HG03045 (cell line): ENCODE results near the gene MFSD12.
A peak's percentile ranks its signal among the peaks of the same experiment; 100 is the strongest.

ENCODE experiments used
- ATAC-seq: cut with Tn5 transposase; IDR thresholded peaks from one replicate; pipeline ENCODE4 v1.9.1; 2021; ENCODE audit warnings: mild to moderate bottlenecking, moderate library complexity; ENCODE audit not compliant: unreplicated experiment

Gene MFSD12

DNA sequence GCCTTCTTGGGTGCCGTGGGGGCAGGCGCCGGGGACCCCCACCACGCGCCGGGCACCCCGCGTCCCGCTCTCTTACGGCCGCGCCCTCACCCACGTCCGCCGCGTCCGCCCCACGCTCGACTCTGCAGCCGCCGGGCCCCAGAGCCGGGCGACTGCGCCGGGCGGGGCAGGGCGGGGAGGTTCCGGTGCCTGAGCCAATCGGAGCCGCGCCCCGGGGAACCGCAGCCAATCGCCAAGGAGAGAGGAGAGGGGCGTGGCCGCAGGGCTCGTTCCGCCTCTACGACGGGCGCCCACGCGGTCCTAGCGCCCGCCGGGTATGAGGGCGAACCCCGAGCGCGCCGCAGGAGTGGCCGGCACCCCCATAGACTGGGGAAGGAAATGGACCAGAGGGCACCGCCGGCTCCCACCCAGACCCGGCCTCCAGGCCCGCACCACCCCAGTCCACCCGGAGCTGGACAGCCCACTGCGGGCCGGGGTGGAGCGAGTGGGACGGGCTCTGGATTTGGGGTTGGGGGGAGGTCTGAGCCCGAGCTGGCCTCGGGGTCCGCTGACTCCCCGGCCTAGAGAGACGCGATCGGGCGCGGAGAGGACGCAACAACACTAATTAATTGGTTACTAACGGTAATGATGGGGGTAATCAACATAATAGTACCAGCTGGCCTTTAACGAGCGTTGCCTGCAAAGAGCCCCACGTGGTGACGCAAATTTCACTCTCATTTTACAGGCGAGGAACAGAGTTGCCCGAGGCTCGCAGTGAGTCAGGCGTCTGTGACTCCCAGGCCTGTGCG, at the start of gene MFSD12:
TSS of gene MFSD12 (minus strand) at position 126 of the 788 bp plus-strand sequence. CDS start 183 bp downstream, outside the sequence.
- peak; percentile 88 for ATAC-seq

DNA sequence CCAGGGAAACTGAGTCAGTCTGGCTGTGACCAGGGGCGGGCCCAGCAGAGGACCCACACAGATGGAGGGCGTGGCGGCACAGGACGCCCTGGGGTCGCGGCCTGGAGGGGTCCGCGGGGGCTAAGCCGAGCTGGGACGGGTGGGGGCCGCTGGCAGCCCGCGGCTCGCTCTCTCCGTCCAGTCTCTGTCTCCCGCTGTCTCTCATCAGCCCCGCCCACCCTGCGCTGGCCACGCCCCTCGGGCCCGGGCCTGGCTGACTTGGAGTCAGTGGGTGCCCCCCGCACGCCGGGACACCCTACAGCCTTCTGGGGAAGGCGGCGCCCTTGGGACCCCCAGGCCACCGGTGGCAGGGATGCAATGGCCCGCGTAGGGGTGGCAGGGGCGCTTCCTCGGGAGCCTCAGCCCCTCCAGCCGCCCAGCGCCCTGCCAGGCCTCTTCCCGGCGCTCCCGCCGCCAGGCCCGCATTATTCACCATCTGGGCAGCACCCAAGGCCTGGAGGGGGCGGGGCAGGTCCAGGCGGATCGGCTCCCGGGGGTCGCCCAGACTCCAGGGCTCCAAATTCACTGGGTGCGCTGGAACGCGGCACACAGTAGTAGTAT, 49.4 kb upstream of the MFSD12 start, which contains the start of gene TBXA2R:
TSS of gene TBXA2R (minus strand) at position 186 of the 600 bp plus-strand sequence. CDS start 6,241 bp downstream, outside the sequence.
- ATAC-seq, result no peak

DNA sequence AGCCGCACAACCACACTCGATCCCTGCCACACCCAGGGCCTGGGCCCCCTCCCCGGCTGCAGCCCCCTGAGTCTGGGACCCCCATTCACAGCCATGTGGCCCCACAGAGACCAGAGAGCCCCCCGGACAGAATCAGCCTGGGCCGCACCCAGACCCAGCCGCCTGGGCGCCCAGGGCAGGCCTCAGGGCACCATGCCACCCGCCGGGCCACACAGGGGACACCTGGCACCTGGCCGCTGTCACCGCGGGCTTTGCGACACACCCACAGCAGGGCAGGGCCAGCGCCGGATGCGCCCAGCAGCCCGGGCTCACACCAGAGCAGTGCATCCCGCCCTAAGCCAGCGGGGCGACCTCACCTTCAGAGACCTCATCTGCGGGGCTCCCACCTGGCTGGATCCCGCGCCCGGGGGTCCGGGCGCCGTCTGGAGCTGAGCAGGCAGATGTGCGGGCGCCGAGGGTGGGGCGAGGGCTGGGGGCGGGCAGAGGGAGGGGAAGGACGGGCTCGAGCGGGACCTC, 48.8 kb upstream of the MFSD12 start:
- ATAC-seq, result no peak

- no peak for ATAC-seq
These were observed 48.4 kb upstream of the MFSD12 start for GRCh38 chr19:3605770-3606169.

GRCh38 chr19:3605361-3605760, 48.0 kb upstream of the MFSD12 start:
- ATAC-seq, result no peak

DNA sequence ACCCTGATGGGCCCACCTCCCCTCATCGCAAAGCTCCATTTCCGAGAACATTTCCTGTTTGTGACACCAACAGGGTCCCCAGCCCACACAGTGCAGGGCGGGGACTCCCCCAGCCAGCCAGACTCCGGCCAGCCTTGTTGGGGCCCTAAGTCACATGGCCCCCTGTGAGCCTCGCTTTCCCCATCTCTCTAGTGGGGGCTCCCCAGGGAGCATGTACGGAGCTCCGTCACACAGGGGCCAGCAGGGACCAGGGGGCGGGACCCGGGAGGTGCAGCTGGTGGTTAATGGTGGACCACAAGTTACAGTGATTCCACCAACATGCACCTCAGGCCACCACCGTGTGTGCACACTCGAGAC, 47.6 kb upstream of the MFSD12 start:
- no peak for ATAC-seq

GRCh38 chr19:3604227-3604986, 47.0 kb upstream of the MFSD12 start:
- ATAC-seq, result no peak

DNA sequence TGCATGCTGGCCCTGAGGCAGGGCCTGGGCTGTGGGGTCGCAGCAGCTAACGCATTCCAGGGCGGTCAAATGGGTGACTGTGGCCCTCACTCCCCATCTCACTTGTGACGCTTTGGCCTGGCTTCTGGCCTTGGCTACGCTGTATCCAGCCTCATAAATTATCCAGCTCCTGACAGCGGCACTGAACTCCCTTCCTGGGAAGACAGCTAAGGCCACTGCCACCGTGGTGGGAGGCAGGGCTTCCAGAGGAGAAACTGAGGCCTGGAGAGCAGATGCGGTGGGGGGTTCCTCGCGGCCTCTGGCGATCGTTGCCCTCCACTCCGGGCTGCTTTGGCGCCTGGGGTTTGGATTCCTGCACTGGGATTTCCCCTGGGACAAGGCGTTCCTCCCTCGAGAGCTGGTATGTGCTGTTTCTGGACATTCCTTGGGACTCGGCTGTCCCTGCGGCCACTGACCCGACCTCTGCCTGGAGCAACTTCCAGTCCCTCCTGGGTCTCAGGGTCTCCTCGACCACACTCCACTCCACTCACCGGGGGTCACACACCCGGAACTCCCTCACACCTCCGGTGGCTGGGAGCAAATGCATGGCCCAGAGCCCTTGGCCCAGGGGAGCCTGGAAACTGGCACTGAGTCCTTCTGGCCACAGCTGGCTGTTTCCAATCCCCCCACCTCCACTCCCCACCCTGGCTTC, 45.9 kb upstream of the MFSD12 start:
- ATAC-seq, result no peak

DNA sequence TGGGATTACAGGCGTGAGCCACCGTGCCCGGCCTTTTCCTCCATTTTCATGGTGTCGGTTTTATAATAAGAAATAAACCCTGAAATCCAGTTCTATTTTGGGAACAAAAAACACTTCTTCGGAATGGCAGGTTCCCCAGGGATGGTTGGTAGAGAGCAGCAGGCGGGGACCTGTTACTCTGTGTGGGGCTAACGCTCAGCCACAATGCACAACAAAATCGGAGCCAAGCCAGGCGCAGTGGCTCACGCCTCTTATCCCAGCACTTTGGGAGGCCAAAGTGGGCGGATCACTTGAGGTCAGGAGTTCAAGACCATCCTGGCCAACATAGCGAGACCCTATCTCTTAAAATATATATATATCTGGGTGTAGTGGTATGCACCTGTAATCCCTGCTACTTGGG, 43.6 kb upstream of the MFSD12 start:
- ATAC-seq, result no peak

DNA sequence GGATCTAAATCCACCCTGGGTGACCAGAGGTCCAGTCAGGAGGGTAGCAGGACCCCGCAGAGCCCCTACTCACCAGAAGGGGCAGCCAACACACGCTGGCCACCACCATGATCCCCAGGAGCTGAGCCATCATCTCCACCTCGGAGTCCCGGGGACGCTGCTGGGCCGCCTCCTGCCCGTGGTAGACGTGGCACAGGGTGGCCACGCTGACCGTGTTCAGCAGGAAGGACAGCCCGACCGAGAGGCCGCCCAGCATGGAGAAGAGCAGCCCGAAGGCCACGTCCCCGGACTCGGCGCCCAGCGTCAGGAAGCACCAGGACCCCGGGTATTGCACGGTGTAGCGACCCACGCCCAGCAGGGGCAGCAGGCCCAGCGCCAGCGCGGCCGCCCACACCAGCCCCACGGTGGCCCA, 42.4 kb upstream of the MFSD12 start:
- no peak for ATAC-seq

DNA sequence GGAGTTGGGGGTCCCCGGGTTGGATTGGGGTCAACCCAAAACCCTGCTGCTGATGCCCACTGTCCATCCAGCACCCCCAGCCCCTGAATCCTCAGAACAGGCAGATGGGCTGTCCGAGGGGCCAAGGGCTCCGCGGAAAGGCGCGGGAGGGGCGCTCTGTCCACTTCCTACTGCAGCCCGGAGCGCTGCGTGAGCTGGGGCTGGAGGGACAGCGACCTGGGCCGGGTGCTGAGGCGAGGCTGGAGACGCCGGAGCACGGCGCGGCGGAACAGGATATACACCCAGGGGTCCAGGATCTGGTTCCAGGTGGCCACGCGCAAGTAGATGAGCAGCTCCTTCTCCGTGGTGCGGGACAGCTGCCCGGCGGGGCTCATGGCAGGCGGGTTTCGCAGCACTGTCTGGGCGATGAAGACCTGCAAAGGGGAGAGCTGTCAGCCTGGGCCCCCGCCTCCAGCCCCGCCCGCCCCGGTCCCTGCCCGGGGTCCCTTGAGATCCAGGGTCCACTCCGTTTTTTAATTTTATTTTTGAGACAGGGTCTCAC, 38.2 kb upstream of the MFSD12 start:
- no peak for ATAC-seq

DNA sequence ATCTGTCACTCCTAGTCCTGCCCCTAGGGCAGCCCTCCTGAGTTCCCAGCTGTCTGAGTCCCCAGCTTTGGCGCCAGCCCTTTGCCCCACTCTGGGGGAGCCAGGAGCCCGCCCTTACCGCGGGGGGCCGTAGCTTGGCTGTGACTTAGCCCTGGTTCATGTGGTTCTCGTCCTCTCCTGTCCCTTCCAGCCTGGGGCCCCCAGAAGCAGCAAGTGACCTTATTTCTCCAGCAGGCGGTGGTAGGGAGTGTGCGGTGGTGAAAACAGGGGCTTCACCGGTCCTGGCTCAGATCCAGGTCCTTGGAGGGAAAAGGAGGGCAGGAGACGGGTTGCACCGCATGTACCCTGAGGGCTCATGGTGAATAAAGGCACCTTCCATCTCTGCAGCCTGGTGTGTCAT, 35.8 kb upstream of the MFSD12 start:
- no peak for ATAC-seq

DNA sequence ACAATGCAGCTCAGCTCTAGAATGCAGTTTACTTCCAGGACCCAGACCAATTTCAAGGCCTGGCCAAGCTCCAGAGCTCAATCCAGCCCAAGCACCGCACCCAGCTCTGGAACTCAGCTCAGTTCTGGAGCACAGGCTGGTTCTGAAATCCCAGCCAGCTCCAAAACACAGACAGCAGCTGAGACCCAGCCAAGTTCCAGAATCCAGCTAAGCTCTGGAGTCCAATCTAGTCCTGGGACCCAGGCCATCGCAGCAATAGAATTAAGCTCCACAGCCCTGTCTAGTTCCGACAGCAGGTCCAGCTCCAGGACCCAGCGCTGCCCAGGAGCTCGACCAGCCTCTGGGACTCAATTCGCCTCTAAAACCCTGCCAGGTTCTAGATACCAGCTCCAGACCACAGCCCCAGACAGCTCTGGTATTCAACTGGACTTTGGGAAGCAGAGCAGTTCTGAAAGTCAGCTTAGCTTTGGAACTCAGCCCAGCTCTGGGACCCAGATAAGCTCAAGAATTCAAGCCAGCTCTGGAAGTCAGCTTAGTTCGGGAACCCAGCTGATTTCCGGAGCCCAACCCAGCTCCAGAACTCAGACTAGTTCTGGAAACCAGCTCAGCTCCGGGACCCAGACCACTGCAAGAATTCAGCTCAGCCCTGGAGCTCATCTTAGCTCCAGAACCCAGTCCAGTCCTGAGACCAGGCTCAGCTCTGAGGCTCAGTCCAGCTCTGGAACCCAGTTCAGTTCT, 34.7 kb upstream of the MFSD12 start:
- ATAC-seq, result no peak

DNA sequence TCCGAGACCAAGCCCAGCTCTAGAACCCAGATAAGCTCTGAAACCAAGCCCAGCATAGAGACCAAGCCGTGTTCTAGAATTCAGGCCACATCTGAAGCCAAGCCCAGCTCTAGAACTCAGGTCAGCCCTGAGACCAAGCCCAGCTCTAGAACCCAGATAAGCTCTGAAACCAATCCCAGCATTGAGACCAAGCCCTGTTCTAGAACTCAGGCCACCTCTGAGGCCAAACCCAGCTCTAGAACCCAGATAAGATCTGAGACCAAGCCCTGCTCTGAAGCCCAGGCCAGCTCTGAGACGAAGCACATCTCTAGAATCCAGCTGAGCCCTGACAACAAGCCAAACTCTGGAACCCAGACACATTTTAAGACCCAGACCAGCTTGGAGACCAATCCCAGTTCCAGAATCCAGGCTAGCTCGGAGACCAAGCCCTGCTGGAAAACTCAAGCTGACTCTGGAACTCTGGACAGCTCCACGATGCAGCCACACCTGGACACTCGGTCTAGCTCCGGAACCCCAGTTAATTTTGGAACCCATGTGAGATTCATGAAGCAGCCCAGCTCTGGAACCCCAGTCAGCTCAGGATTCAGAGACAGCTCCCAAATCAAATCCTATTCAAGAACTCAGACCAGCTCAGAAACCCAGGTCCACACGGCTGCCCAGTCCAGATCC, 33.7 kb upstream of the MFSD12 start:
- ATAC-seq, result no peak

GRCh38 chr19:3589949-3590348, 32.6 kb upstream of the MFSD12 start:
- ATAC-seq, result no peak

GRCh38 chr19:3589439-3589838, 32.1 kb upstream of the MFSD12 start:
- no peak for ATAC-seq

DNA sequence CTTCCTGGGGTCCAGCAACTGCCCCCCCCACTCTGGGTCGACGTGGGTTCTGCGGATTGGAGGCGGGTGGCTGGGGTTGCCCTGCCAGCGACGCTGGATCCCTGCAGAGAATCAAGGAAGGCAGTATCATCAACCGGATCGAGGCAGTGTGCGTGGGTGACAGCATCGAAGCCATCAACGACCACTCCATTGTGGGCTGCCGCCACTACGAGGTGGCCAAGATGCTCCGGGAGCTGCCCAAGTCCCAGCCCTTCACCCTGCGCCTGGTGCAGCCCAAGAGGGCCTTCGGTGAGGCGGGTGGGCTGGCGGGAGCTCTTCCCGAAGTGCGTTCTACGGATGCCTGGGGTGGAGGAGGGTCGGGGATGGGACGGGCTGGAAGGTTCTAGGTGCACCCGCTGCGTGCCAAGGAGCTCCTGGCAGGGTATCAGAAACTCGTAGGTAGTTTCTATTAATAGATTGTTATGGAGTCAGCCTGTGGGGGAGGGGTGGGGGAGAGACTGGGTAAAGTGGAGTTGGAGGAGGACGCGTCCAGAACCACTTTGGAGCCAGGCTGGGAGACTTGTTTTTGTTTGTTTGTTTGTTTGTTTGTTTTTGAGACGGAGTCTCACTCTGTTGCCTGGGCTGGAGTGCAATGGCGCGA, 29.4 kb upstream of the MFSD12 start:
- no peak for ATAC-seq

- no peak for ATAC-seq
These were observed 28.8 kb upstream of the MFSD12 start for GRCh38 chr19:3586127-3586626.
